Activated CD4-positive, alpha-beta T cell treated with anti-CD3 and anti-CD28 coated beads, Interleukin-2, amount 50 U/mL, for 1 hour (primary cell): Measurements from ENCODE around the gene CIAO1.
"Not testable (repeated sequence)": the region's sequence is repeated elsewhere in the genome, so short reads cannot be mapped to it uniquely, and the experiment has no call there.

Experiments used
- DNase-seq: peaks from one replicate; pipeline ENCODE4 v3.0.0-alpha.2; 2020

The CIAO1 gene

GRCh38 chr2:96251721-96252292 is 14.2 kb upstream of the CIAO1 start:
- no peak for DNase-seq

- DNase-seq, result no peak
Measured at GRCh38 chr2:96252526-96252925, 13.5 kb upstream of the CIAO1 start.

- DNase-seq, result no peak
Measured at GRCh38 chr2:96253006-96253405, 13.0 kb upstream of the CIAO1 start.

GRCh38 chr2:96254571-96254970 is 11.5 kb upstream of the CIAO1 start:
- no peak for DNase-seq

- no peak for DNase-seq
Measured at GRCh38 chr2:96256611-96257113, 9.4 kb upstream of the CIAO1 start.

- DNase-seq, result not testable (repeated sequence)
Measured at GRCh38 chr2:96257744-96258143, 8.3 kb upstream of the CIAO1 start.

- no peak for DNase-seq
Measured at GRCh38 chr2:96258166-96259022, 7.6 kb upstream of the CIAO1 start.

- no peak for DNase-seq
Measured at GRCh38 chr2:96259497-96259921, 6.5 kb upstream of the CIAO1 start.

GRCh38 chr2:96260387-96261260 is 5.4 kb upstream of the CIAO1 start:
- peak; percentile 26 for DNase-seq

- no peak for DNase-seq
Measured at GRCh38 chr2:96261328-96262003, 4.6 kb upstream of the CIAO1 start.

- DNase-seq, result no peak
Measured at GRCh38 chr2:96262306-96262705, 3.7 kb upstream of the CIAO1 start.

GRCh38 chr2:96264086-96264485 is 1.9 kb upstream of the CIAO1 start:
- DNase-seq, result no peak

GRCh38 chr2:96264656-96265348 is 1.2 kb upstream of the CIAO1 start:
- DNase-seq, result peak; percentile 16

- peak; percentile 26 for DNase-seq
Measured at GRCh38 chr2:96265349-96265839, 631 bp upstream of the CIAO1 start.

GRCh38 chr2:96267159-96267971 is 1.3 kb downstream of the CIAO1 start:
- peak; percentile 45 for DNase-seq

GRCh38 chr2:96271995-96272394 is 6.0 kb downstream of the CIAO1 start:
- DNase-seq, result no peak

GRCh38 chr2:96273763-96274162 is 7.7 kb downstream of the CIAO1 start:
- DNase-seq, result no peak

- DNase-seq, result no peak
Measured at GRCh38 chr2:96274355-96275056, 8.5 kb downstream of the CIAO1 start.

- no peak for DNase-seq
Measured at GRCh38 chr2:96276787-96277499, 10.9 kb downstream of the CIAO1 start.
